NCI-H2081 treated with DMSO at 0.1 percent for 48 hours (cell line): Measurements from ENCODE around the gene AK8.
"Not testable (repeated sequence)": the region's sequence is repeated elsewhere in the genome, so short reads cannot be mapped to it uniquely, and the experiment has no call there.

Source experiments
- DNase-seq: peaks from one replicate; lab custom pipeline; 2025; lab: John Stamatoyannopoulos, UW

Gene AK8

DNA sequence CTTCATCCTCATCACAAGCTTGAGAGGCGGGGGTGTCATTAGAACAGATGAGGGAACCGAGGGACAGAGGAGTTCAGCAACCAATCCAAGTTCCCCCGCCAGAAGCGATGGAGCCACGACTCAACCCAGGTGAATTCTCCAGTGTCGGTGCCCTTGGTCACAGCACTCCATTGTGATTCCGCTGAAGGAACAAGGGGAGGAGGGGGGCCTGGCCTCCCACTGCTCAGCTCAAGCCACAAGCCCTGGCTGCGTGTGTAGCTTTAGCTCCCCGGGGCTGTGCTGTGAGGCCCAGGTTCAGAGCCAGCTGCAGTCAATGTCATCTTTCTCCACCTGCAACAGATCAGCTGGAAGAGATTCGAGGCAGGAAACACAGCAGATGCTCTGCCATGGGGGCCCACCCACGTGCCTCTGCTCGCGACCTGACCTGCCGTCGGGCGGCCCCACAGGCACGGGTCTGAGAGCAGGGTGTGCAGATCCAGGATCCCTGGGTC, 135.2 kb downstream of the AK8 start:
- no peak for DNase-seq

DNA sequence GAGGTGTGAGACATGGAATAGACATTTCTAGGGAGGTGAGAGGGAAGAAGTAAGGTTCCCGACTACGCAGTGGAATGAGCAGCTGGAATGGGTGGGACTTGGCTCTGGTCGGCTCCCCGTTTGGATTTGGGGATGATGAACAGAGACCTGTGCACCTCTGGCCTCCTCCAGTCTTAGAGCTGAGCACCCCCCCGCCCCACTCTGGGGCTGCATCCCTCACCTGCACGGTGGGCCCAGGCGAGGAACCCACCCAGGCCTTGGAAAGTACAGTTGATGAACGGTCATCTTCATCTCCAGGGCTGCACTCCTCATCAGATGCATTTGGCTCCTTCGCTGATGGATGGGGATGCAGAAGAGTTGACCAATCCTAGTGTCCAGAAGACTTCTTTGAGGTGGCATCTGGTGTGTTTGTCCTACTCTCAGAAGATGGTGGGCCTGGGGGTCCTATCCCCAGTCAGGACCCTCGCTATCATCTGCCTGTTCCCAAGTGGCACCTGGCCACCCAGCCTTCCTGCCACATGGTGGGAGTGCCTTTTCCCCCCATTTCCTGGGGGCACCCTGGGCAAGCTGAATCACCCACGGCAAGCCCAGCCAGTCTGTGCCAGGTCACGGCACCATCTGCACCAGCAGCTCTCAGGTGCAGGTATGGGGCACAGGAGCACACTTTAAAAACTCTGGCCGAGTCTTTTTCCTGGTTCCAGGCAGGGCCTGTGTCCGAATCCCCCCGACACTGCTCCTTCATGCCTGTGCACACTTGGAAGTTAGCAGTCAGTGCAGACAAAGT, 137.4 kb downstream of the AK8 start:
- DNase-seq = no peak

DNA sequence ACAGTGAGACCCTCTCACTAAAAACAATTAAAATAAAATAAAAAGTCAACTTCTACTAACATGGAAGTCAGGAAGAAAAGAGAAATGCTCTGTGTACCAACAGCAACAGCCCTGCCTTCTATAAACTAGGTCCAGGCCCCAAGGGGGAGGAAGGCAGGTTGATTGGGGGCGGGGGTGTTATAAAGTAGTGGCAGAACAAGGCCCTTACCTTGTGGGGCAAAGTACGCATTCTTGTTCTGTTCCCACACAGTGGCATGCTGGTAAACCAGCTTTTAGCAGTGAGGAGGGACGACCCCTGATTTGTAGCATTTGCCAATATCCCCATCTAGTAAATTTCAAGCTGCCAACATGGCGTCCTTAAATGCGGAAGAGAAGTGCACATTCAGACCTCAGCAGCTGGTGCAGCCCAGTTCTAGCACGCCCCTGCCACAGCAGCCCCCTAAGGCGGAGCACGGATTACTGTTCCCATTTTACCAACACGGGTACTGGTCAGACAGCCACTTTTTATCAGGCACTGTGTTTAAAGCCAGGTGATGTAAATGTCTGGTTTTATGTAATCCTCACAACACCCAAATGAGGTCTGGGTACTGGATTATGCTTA, 138.3 kb downstream of the AK8 start:
- no peak for DNase-seq

DNA sequence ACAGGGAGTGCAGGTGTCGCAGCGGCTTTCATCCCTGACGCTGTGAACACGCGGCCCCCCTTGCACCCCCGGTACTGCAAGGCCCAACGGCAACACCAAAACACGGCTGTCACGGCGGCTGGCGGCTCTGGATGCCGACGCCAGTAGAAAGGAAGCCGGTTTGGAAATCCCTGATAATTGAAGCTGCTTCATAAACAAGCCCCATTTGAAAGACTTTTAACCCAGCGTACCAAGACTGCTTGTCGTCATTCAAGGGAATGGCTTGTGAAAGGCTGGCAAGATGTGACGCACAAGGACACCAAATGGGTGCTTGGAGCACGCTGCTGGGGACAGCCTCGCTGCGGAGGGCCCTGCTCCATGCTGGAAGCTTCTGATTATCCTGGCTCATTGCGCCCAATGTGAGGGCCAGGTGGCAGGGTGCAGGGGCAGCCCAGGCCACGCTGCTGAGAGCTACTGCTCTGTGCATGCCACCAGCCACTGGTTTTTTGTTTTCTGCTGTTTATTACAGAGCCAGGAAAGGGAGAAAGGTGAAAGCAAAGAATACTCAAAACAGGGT, 144.7 kb downstream of the AK8 start:
- no peak for DNase-seq

DNA sequence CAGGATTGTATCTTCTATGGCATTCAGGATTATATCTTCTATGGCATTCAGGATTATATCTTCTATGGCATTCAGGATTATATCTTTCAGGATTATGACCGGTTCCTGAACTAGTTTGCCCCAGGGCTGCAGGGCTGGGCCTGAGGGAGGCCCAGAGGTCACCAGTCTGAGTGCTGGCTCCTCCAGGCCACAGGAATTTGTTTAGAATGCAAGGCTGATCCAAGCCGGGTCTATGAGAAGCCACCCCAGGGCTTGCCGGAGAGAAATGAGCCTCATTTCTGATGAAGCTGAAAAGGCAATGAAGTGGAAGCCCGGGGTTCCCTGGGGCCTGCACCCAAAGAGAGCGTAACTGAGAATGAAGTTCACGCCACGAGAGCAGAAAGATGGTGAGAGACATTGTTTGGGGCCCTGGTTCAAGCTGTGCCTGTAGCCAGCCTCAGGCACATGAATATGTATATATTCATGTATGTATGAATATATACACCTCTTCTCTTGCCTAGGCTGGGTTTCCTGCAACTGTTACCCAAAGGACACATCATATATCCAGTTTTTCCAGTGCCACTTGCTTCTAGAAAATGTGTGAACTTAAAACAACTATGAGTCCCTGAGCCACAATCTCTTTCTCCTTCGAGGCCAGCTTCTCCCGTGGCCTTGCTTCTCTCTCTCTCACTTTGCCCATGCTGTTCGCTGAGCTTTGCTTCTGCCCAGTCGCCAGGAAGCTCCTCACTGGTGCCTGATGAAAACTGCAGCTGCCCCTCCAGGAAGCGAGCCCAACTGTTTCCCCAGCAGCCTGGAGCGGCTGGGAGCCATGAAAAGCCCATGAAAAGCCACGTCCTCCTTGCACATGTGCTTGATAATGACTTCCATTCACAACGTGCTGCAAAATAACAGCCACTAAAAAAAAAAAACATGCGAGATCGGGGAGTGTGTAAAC, 145.5 kb downstream of the AK8 start:
- no peak for DNase-seq

DNA sequence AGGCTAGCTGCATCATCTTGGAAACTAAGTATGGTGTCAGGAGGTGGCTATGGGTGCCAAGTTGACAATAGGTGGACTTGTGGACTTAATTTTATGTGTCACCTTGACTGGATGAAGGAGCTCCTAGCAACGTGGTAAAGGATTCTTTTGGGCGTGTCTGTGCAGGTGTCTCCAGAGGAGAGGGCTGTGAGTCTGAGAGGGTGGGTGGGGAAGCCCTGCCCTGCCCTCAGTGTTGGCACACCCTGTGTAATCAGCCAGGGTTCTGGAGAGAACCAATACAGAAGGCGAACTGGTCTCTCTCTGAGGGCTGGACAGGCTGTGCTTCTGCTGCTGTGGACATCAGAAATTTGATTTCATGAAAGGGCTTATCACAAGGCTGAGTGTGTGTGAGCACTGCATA, 146.9 kb downstream of the AK8 start:
- no peak for DNase-seq

DNA sequence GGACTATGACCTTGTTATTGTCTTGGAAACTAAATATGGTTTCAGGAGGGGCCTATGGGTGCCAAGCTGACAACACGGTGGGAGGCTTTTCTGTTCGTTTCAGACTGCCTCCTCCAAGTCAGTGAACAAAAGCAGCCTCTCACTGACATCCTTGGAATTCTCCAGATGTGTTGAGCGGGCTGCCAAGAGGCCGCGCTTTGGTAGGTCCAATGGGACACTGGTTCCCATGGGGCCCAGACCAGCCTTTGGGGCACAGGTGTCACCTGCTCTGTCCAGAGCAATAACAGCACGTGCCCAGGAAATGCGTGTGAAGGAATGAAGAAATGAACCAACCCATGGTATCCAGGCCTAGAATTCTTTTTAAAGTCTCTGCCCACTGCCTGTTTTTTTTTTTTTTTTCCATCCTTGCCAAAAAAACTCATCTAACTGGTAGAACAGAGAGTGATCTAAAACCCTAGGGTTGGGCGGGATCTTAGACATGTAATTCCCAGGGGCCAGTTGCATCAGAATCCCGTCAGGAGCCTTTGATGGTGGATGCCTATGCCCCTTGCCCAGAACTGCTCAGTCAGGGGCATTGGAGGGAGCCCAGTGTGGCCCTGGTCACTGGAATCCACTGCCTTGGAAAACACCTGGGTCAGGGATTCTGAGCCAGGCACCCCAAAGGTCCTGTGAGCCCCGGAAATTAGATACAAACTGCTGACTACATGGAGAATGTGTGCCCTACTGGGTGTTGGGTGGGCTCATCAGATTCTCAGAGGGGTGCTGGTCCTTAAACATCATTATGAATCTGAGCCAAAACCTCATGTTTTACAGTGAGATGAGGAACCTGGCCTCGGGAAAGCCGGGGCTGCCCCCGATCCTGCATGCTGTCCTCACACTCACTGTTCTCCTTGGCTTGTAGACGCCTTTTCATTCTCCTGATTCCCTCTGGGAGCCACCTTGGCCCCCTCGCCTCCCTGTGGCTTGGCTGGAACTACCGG, 147.7 kb downstream of the AK8 start:
- DNase-seq = no peak

DNA sequence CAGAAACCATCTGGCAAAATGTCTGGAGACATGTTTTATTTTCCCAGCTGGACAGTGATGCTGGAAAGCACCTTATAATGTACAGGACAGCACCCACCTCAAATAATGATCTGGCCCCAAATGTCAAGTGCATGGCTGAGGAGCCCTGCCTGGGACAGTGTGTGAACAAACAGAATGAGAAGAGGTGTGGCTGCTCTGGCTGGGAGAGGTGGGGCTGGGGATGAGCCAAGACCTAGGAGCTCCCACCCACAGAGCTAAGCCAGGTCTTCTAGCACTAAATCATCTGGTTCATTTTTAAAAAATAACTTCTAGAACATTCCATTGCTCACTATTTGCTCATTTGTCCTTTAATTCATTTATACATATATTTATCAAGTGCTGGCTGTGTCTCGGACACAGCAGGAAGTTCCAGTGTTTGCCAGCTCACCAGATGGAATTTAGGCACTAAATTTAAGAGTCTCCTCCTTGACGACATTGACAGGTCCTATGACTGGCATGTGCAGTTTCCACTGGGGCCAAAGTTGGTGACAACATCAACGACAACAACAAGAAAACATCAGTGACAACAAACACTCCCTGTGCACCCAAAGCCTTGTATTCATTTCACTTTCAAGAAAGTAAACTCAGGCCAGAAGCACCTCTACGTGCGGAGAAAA, 148.7 kb downstream of the AK8 start:
- DNase-seq = no peak

DNA sequence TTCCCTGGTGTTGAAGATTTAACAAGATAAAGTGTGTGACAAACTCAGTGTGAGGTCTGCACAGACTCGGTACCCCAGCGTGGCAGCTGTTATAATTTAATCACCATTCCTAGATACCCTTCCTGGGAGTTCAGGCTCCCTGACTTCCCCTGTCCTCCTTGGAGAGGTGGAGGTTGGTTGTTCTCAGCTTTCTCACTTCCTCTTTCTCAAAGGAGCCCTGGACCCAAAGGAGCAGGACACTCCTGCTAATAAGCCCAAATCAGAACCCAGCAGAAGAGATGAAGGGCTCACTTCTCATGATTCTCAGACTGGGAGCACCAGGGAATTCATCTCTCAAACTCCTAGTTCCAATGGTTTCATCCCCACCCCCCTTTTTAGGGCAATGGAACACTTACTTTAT, 149.6 kb downstream of the AK8 start:
- no peak for DNase-seq

DNA sequence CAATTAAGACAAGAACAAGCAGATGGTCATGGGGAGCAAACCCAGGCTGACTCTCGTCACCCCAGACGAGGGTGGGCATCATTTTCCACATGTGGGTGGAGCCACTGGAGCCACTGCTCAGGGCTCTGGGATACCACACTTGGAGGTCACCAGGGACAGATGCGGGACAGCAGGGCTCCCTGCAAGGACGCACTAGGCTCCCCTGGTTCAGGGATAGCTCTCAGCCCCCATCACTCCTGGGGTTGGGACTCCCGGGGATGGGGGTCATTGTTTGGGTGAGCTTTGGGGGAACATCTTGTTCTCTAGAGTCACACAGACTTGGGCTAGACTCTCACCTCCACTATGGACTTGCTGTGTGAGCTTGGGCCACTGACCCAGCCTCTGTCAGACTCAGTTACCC, 150.0 kb downstream of the AK8 start:
- no peak for DNase-seq

DNA sequence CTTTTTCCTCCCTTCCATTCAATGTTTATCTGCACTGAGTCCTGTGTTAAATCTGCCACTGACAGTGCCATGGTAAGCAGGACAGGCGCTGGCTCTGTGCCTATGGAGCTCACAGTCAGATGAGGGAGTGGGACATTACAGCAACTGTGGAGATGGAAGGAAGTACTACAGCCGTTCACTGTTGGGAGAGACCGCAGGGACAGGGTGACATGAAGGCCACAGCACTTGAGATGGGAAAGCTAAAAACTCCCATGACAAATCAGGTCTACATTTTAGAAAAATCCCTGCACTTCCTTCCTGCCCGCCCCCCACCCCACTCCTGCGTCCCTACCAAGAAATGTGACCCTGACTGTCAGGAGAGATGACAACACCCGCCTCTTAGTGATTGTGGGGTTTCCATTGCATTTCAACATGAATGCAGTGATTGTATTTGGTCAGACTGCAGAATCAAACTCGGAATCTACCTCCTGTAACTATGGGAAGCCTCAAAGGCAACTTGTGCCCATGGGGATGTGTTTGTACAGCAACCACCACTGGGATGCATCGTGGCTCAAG, 151.4 kb downstream of the AK8 start:
- DNase-seq = no peak

DNA sequence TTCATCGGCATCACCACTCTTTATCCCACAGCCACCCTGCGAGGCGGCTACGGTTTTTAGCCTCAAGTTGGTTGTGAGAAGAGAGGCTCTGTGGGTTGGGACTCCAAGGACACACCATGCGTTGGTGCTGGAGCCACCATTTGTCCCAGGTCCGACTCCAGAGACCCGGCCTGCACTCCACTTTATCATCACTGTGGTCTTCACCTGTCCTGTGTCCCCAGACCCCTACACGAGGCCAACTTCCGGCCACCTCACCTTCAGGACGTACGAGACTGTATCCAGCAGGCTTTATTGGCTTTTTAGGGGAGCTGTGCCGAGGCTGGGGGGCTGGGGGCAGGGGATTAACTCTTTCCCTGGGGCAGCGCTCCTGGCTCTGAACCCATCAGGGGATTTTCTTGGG, 152.8 kb downstream of the AK8 start:
- DNase-seq = no peak

DNA sequence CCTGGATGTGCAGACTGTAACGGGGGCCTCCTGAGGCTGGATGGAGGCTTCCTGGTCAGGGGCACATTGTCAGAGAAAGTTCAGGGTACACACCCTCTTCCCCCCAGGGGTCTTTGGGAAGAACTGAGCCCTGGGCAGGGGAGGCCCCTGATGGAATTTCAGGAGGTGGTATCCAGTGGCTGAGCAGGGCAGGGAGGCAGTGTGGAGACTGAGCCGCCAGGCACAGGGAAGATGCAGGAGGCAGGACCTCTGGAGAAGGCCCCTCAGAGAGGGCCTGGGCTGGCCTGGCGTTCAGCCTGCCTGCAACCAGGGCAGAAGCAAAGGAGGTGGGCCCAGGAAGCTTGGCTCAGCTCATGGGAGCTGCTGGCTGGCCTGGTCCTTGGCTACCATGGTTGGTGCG, 154.3 kb downstream of the AK8 start:
- no peak for DNase-seq

DNA sequence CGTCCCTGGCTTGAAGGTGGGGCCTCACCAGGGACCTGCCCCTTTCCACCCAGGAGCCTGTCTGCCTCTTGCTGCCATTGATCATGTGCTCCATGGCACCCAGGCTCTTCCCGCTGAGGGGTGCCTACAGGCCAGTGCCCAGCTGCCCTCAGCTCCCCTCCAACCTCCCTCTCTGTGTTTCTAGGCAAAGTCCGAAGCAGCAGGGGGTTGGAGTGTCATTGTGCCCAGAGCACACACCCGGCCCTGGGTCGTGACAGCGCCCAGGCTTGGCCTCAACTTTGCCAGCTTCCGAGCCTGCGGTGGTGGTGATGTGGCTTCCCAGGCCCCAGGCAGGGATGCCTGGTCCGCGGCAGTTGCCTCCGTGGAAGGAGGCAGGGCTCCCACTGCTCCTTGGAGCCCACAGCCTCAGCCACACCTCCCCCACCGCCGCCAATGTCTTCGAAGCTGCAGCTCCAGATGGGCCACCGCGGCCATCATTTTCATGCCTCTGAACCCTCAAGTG, 155.5 kb downstream of the AK8 start:
- no peak for DNase-seq

DNA sequence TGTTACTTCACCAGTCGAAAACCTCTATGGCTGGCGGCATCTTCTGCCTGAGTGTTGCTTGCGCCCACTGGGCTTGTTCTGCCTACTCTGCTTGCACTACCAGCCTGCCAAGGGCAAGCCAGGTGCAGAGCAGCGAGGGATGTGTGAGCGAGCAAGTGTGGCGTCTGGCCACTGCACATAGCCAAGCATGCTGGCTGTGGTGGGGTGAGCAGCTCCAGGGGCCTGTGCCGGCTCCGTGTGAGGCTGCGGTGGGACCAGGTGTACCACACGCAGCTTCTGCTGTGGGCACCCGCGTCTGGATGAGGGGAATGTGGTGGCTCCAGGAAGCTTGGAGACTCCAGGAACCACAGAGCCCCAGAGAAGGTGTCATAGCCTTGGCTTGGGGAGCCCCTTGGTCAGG, 156.4 kb downstream of the AK8 start:
- no peak for DNase-seq

DNA sequence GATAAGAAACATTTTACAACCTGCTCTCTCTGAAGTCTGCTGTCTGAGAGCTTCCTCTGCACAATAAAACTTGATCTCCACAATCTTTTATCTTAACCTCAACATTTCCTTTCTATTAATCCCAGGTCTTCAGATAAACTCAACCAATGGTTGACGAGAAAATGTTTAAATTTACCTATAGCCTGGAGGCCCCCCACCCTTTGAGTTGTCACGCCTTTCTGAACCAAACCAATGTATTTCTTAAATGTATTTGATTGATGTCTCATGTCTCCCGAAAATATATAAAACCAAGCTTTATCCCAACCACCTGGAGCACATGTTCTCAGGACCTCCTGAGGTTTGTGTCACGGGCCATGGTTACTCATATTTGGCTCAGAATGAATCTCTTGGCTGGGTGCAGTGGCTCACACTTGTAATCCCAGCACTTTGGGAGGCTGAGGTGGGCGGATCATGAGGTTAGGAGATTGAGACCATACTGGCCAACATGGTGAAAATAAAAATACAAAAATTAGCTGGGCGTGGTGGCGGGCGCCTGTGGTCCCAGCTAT, 159.6 kb downstream of the AK8 start:
- DNase-seq = not testable (repeated sequence)

DNA sequence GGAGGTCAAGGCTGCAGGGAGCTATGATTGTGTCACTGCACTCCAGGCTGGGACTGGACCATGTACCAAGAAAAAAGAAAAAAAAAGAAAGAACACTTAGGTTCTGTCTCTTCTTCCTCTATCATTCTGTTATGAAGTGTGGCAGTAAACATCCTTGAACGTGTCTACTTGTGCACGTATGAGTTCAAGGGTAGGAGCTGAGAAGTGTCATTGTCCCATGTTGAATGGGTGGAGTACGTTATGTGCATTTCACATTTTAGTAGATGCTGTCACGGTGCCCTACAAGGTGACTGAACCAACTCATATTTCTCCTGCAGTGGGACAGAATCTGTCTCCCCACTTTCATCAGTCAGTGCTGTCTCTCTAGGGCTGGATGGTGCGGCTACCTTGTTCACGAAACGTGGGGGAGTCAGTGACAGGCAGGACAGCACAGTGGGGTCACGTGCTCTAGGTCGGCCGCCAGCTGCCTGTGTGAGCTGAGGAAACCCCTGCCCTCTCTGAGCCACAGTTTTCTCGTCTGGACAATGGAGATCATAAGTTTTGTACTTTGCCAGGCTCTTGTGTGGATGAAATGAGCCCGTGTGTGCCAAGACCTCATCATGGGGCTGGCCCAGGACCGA, 160.6 kb downstream of the AK8 start:
- no peak for DNase-seq

DNA sequence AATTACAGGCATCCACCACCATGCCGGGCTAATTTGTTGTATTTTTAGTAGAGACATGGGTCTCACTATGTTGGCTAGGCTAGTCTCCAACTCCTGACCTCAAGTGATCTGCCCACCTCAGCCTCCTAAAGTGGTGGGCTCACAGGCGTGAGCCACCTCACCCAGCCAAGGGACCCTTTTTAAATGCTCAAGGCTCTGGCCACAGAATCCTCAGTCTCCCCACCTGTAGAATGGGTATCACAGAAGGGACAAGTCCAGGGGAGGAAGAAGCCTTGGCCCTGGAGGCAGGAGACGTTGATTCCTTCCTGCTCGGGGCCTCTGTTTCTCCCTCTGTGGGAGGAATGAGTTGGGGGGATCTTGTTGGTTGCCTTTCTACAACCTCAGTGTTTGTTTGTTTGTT, 162.1 kb downstream of the AK8 start:
- DNase-seq = no peak

DNA sequence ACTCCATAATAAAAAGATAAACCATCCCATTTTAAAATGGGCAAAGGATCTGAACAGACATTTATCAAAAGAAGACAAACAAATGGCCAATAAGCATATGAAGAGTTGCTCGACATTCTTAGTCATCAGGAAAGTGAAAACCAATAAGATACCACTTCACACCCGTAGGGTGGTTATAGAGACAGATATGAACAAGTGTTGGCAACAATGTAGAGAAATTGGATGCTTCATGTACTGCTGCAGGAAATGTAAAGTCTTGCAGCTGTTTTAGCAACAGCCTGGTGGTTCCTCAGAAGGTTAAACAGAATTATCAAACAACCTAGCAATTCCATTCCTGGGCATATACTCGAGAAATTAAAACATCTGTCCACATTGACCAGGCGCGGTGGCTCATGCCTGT, 165.3 kb downstream of the AK8 start:
- no peak for DNase-seq
